BE2C (cell line): ENCODE results near the gene NPEPL1.
"Not testable (repeated sequence)": the region's sequence is repeated elsewhere in the genome, so short reads cannot be mapped to it uniquely, and the experiment has no call there.

ENCODE experiments used
- DNase-seq: peaks from one replicate; pipeline ENCODE4 v3.0.0-alpha.2; 2020
- H3K27me3 ChIP-seq: fragments of 250-450 bp; sonication (Bioruptor Pico); 2 replicates; pipeline ENCODE4 v1.5.1; 2020; ENCODE audit warnings: mild to moderate bottlenecking
- H3K36me3 ChIP-seq: fragments of 250-450 bp; sonication (Bioruptor Pico); 2 replicates; pipeline ENCODE4 v1.5.1; 2020; ENCODE audit warnings: mild to moderate bottlenecking
- H3K4me1 ChIP-seq: fragments of 250-450 bp; sonication (Bioruptor Pico); 2 replicates; pipeline ENCODE4 v1.5.1; 2020
- H3K4me3 ChIP-seq: 2 replicates; pipeline ENCODE4 v1.5.1; 2011; ENCODE audit warnings: low read depth, low read length
- H3K9me3 ChIP-seq: fragments of 250-450 bp; sonication (Bioruptor Pico); 2 replicates; pipeline ENCODE4 v1.5.1; 2020
- TF ChIP-seq, protein P1 (sequence below): IDR thresholded peaks from 2 replicates; pipeline ENCODE4 v1.5.1; 2012; ENCODE audit warnings: mild to moderate bottlenecking, low read depth, low read length

NPEPL1 gene

DNA sequence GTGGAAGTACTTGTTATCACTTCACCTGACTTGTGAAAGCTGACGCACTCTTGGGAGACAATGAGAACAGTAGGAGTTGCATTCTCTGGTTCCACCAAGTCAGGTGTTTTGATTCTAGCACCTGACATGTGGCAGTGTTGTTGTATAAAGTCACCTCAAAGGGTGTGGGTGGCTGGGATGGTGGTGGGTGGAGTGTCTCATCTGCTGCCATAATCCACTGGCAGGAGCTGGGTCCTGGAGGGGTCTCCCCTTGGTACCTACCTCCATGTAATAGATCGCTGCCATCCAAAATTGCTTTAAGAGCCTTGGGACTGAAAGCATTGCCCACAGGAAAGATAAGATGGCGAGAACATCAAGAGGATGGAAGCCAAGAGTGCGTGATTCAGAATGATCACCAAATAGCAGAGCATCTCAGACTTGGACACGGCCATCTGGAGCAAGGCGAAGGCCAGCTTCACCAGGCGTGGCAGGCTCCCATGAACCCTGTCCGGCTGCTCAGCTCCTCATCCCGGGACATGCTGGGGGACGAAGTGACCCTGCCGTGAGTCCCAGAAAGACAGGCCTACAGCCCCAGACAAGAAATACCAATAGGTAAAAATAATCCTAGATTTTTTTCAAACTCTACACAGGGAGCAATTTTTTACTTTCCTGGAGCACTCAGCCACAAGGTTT is 56.6 kb downstream of the NPEPL1 start:
- H3K4me1 ChIP-seq, result no peaks in the 10 kb centered on the region
- H3K9me3 ChIP-seq, result no peaks in the 10 kb centered on the region
- H3K36me3 ChIP-seq, result no peaks in the 10 kb centered on the region
- no peak for DNase-seq
- TF ChIP-seq, protein P1, sequence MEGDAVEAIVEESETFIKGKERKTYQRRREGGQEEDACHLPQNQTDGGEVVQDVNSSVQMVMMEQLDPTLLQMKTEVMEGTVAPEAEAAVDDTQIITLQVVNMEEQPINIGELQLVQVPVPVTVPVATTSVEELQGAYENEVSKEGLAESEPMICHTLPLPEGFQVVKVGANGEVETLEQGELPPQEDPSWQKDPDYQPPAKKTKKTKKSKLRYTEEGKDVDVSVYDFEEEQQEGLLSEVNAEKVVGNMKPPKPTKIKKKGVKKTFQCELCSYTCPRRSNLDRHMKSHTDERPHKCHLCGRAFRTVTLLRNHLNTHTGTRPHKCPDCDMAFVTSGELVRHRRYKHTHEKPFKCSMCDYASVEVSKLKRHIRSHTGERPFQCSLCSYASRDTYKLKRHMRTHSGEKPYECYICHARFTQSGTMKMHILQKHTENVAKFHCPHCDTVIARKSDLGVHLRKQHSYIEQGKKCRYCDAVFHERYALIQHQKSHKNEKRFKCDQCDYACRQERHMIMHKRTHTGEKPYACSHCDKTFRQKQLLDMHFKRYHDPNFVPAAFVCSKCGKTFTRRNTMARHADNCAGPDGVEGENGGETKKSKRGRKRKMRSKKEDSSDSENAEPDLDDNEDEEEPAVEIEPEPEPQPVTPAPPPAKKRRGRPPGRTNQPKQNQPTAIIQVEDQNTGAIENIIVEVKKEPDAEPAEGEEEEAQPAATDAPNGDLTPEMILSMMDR, result no peak
- H3K27me3 ChIP-seq, result peaks cover 18% of the 10 kb centered on the region
- no peak overlapping the region for H3K4me3 ChIP-seq

DNA sequence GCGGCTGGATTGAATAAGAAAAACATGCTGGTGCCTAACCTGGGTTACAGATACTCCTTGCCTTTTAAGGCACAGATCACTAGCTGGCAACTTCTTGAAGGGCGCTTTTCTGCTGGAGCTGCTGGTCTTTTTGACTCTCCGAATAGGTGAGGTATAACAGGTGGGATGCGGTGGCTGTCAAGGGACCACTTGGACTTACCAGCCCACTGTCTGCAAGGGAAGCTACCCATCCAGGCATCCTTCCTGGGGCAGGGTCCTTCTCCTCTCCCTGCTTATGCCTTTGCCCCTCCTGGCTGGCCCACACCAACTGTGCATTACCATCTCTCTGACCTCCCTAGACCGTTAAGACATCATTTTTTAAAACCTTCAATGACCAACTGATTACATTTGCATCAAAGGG is 57.4 kb downstream of the NPEPL1 start:
- TF ChIP-seq, protein P1, result no peak
- Histone ChIP-seq H3K36me3 (no peaks in the 10 kb centered on the region), H3K27me3 (peaks cover 18% of the 10 kb centered on the region)

DNA sequence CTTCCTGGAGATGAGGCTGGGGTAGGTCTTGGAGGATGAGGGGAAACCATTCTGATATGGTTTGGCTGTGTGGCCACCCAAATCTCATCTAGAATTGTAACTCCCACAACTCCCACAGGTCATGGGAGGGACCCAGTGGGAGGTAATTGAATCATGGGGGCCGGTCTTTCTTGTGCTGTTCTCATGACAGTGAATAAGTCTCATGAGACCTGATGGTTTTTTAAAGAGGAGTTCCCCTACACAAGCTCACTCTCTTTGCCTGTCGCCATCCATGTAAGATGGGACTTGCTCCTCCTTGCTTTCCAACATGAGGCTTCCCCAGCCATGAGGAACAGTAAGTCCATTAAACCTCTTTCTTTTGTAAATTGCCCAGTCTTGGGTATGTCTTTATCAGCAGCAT is 58.1 kb downstream of the NPEPL1 start:
- peaks cover 18% of the 10 kb centered on the region for H3K27me3 ChIP-seq
- not testable (repeated sequence) for DNase-seq, H3K4me1 ChIP-seq, H3K4me3 ChIP-seq, H3K36me3 ChIP-seq, H3K9me3 ChIP-seq

More for the DNA sequence above, 57.4 kb downstream of the NPEPL1 start:
- no peak overlapping the region for H3K4me3 ChIP-seq
- DNase-seq, result no peak
- H3K4me1 ChIP-seq, result no peaks in the 10 kb centered on the region
- H3K9me3 ChIP-seq, result no peaks in the 10 kb centered on the region

DNA sequence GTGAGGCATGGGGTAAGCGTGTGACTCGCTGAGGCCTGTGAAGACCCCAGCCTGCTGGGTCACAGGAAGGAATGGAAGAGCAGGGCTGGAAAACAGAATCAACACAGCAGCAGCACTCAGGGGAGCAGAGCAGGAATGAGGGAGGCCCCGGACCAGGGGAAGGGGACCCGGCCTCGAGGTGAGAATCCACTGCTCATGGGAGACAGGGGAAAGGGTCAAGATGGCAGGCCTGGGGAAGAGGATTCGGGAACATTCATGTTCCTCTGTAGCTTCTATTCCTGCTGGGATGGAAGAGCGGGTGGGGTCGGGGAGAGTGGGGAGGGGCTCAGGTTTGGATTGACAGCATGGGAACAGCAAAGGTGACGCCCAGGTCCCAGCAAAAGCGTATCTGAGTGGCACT is 59.4 kb downstream of the NPEPL1 start:
- Histone ChIP-seq H3K4me3 (no peak overlapping the region), H3K4me1 (no peaks in the 10 kb centered on the region), H3K9me3 (no peaks in the 10 kb centered on the region), H3K27me3 (peaks cover 13% of the 10 kb centered on the region; the same call in 1 of the 2 replicates), H3K36me3 (no peaks in the 10 kb centered on the region)
- no peak for DNase-seq
- TF ChIP-seq, protein P1, result no peak

DNA sequence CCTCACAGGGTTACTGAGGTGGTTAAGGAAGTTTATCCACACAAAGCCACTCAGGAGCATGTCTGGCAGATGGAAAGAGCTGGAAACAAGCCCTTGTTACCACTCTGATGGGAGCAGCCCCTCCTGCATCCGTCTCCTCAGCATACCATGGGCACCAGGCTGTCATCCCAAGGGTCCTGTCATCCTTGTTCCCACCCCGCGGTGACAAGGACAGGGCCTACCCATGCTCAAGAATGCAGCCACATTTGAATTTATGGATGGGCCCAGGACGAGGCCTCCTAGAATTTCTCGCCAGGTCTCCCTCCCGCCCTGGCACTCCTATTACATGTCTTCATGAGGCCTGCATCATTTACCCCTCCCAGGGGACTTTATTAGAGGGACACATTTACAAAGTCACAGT is 60.0 kb downstream of the NPEPL1 start:
- TF ChIP-seq, protein P1, result no peak
- no peak for DNase-seq
- no peaks in the 10 kb centered on the region for H3K36me3 ChIP-seq
- no peak overlapping the region for H3K4me3 ChIP-seq
- peaks cover 7% of the 10 kb centered on the region; the same call in 1 of the 2 replicates for H3K27me3 ChIP-seq
- H3K9me3 ChIP-seq, result no peaks in the 10 kb centered on the region
- H3K4me1 ChIP-seq, result no peaks in the 10 kb centered on the region

DNA sequence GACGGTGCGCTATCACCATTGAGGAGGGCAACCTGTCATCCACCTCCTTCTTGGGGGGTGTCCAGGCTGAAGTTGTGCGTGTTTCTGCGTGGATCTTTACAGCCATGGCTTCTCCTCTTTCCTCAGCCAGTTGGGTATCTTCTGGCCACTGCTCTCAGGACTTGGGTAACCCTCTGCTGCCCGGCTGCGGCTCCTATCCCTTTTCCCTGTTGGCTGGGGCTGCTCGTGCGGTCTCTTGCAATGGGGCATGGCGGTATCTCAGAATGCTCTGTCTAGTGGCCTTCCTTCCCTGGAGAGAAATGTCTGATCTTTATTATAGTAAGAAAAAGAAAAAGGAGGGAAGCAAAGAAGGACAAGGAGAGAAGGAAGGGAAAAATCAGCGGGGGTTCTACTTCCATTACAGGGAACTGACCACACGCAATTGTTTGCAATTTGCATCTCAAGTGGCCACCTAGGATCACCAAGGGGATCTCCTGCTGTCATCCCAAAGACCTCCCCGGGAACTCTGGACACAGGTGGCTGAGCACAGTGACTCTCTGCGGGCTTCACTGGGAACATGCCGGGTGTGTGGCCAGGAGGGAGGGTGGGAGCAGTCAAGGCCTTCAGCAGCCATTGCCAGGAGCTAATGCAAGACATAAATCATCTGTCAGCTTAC is 60.8 kb downstream of the NPEPL1 start:
- Histone ChIP-seq H3K9me3 (no peaks in the 10 kb centered on the region), H3K4me1 (no peaks in the 10 kb centered on the region), H3K36me3 (no peaks in the 10 kb centered on the region), H3K27me3 (no peaks in the 10 kb centered on the region), H3K4me3 (no peak overlapping the region)
- TF ChIP-seq, protein P1, result no peak
- no peak for DNase-seq
